Kidney (tissue), 14 donors: ENCODE results near the gene COPB1. TPM values are rescaled to one million over a fixed set of nuclear protein-coding genes. Genes with fewer than 3 reads are reported as not detected.

Source experiments
- DNase-seq, 5 donors: peaks; one replicate each; pipeline ENCODE4 v3.0.0-alpha.2; 2013 to 2020
- FAIRE-seq: peaks from 2 replicates; lab custom pipeline; 2012; peaks lifted over from hg19 to GRCh38; lab: Jason Lieb, UNC
- H3K27ac ChIP-seq, 2 donors: one replicate each; pipeline ENCODE4 v1.7.0; 2013; ENCODE audit warnings: low read depth in 2 of 2, low read length in 2 of 2, inconsistent platforms in 1 of 2
- H3K27me3 ChIP-seq: one replicate; pipeline ENCODE4 v1.7.1; 2013; ENCODE audit warnings: low read length, inconsistent platforms; ENCODE audit not compliant: control insufficient read depth, insufficient read depth
- H3K36me3 ChIP-seq, 3 donors: one replicate each; pipeline versions ENCODE4 v1.7.0 to v1.7.1; 2013; ENCODE audit warnings: low read length in 3 of 3, control low read depth in 1 of 3, inconsistent platforms in 1 of 3; ENCODE audit not compliant: insufficient read depth in 3 of 3, control insufficient read depth in 2 of 3
- H3K4me1 ChIP-seq, 3 donors: one replicate each; pipeline versions ENCODE4 v1.7.0 to v1.7.1; 2013; ENCODE audit warnings: low read length in 3 of 3, inconsistent platforms in 1 of 3, low read depth in 1 of 3; ENCODE audit not compliant: control insufficient read depth in 2 of 3, insufficient read depth in 2 of 3
- H3K4me3 ChIP-seq, 3 donors: one replicate each; pipeline versions ENCODE4 v1.7.0 to v1.8.1; 2013; ENCODE audit warnings: low read length in 3 of 3, control low read depth in 1 of 3, inconsistent platforms in 1 of 3
- H3K9ac ChIP-seq, 3 donors: one replicate each; pipeline versions ENCODE4 v1.7.0 to v1.7.1; 2013; ENCODE audit warnings: low read length in 3 of 3, control low read depth in 1 of 3, inconsistent platforms in 1 of 3
- H3K9me3 ChIP-seq, 3 donors: one replicate each; pipeline versions ENCODE4 v1.7.0 to v1.7.1; 2013; ENCODE audit warnings: low read length in 3 of 3, control low read depth in 1 of 3, inconsistent platforms in 1 of 3; ENCODE audit not compliant: control insufficient read depth in 2 of 3, insufficient read depth in 1 of 3
- intact Hi-C: fragments of 100-400 bp; cut with DNase I; formaldehyde crosslinking; loops from one replicate; pipeline ENCODE4 v1.11.1; 2022
- polyA plus RNA-seq: library from polyadenylated mRNA; stranded (reverse); fragments of 350-450 nt; fragmentation: Illumina TruSeq; extraction: RNeasy Lipid Tissue Mini Kit (QIAGEN cat#74804); gene quantifications from one replicate; pipeline ENCODE4 v1.2.3, GENCODE V29; 2014; ENCODE audit warnings: low read depth, low replicate concordance; ENCODE audit not compliant: insufficient read depth
- total RNA-seq: library from RNA; stranded (reverse); fragmentation: NEBNext Ultra II Directional; extraction: Animal tissue kit (Norgen Biotek cat#: 25700); gene quantifications from one replicate; pipeline ENCODE4 v1.2.1, GENCODE V29; 2021
- TF ChIP-seq, protein P1 (sequence below): IDR thresholded peaks from 3 replicates; pipeline ENCODE4 v1.5.1; 2012; ENCODE audit warnings: mild to moderate bottlenecking, moderate library complexity, borderline replicate concordance; ENCODE audit not compliant: insufficient read depth; ENCODE audit errors: extremely low read depth
- donor health status: control.
- donor health status: control.
- donor health status: control.
- donor health status: control.
- donor health status: control.
- donor health status: DM: yes; HTN: yes; CAD: no.
- donor health status: Normal renal cell carcinoma (clear cell type).

COPB1 gene
- total and polyA plus RNA-seq, 2 donors from 2014 or later = 54.9 to 92.3 TPM

DNA sequence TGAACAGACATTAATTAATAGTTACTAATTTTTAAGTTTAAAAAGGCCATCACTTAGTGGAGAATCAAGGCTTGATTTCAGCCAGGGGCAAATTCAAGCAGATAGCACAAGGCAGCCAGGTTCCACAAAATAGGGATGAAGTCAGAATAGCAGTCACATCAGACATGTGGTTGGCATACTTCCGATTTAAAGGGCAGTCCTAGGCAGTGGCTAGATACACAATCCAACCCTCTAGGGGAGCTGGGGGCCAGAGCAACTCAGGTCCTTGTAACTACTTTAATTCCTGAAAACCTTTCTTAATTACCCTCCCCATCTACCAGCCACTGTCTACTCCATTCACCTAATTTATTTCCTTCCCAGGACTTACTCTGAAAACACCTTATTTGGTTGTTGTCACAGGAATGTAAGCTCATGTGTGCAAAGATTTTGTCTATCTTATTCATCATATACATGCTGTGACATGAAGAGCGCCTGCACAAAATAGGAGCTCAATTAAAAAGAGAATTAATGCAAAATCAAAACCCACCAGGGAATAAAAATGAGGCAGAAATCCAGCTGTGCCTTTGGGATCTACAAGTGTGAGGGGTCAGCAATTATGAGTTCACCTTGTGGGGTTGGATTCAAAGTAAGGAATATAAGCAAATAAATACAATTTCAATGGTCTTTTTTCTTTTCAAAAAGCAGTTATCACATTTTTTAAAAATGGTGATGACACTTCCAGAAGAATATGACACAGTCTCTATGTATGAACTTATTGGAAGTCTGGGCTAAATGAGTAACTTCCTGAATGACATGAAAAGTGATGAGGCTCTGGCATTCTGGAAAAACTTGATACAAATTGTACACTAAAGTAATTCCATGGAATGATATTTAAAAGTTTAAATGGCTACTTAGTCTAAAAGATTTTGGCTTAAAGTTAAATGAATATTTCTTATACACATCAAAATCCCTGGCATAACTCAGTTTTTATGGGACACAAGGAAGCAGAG lies 53.8 kb downstream of the COPB1 start:
- Histone ChIP-seq H3K4me1 (no peaks in the 10 kb centered on the region), H3K9ac (no peak overlapping the region), H3K27me3 (no peaks in the 10 kb centered on the region), H3K36me3 (no peaks in the 10 kb centered on the region), H3K4me3 (no peak overlapping the region), H3K27ac (no peak overlapping the region), H3K9me3 (no peaks in the 10 kb centered on the region)
- no peak for FAIRE-seq
- intact Hi-C loops = no loop called here
- DNase-seq = no peak
- TF ChIP-seq, protein P1, sequence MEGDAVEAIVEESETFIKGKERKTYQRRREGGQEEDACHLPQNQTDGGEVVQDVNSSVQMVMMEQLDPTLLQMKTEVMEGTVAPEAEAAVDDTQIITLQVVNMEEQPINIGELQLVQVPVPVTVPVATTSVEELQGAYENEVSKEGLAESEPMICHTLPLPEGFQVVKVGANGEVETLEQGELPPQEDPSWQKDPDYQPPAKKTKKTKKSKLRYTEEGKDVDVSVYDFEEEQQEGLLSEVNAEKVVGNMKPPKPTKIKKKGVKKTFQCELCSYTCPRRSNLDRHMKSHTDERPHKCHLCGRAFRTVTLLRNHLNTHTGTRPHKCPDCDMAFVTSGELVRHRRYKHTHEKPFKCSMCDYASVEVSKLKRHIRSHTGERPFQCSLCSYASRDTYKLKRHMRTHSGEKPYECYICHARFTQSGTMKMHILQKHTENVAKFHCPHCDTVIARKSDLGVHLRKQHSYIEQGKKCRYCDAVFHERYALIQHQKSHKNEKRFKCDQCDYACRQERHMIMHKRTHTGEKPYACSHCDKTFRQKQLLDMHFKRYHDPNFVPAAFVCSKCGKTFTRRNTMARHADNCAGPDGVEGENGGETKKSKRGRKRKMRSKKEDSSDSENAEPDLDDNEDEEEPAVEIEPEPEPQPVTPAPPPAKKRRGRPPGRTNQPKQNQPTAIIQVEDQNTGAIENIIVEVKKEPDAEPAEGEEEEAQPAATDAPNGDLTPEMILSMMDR = no peak

- FAIRE-seq (no peak), DNase-seq (no peak)
- Histone ChIP-seq H3K27me3 (no peaks in the 10 kb centered on the region), H3K27ac (no peak overlapping the region), H3K9me3 (no peaks in the 10 kb centered on the region), H3K4me3 (no peak overlapping the region), H3K36me3 (no peaks in the 10 kb centered on the region), H3K4me1 (no peaks in the 10 kb centered on the region), H3K9ac (no peak overlapping the region)
- intact Hi-C loops = no loop called here
- TF ChIP-seq, protein P1 = no peak
Measured at GRCh38 chr11:14444441-14445189, 55.0 kb downstream of the COPB1 start.

GRCh38 chr11:14443638-14444037 lies 56.0 kb downstream of the COPB1 start:
- no peak overlapping the region for H3K27ac ChIP-seq
- H3K4me1 ChIP-seq = no peaks in the 10 kb centered on the region
- no peaks in the 10 kb centered on the region for H3K9me3 ChIP-seq
- H3K27me3 ChIP-seq = no peaks in the 10 kb centered on the region
- no peak overlapping the region for H3K4me3 ChIP-seq
- TF ChIP-seq, protein P1 = no peak
- intact Hi-C loops = no loop called here
- H3K9ac ChIP-seq = no peak overlapping the region
- FAIRE-seq (no peak), DNase-seq (no peak)
- no peaks in the 10 kb centered on the region for H3K36me3 ChIP-seq
